ENCODE results near the gene CNPY1.

- TF ChIP-seq CTCF (IDR thresholded peaks at IDR 0.05) (no peak), POLR2AphosphoS5 (IDR thresholded peaks at IDR 0.05) (no peak)
These were observed 94.5 kb downstream of the CNPY1 start for GRCh38 chr7:155451840-155452239.

Measured in breast epithelium (tissue), 3 donors.